Endothelial cell of umbilical vein (primary cell): Measurements from ENCODE around the gene GNAO1. TPM values are rescaled to one million over a fixed set of nuclear protein-coding genes. Genes with fewer than 3 reads are reported as not detected.

Source experiments
- BruUV-seq: library from RNA; stranded (reverse); fragments of 400-500 nt; replicated peaks from 2 replicates; lab custom pipeline; 2021; lab: Mats Ljungman, UMichigan
- CTCF ChIA-PET: fragments of 300-600, 350-600 bp; sonication (Branson Sonifier 250); formaldehyde crosslinking; loops from one replicate; lab custom pipeline; 2021; ENCODE audit warnings: antibody characterized with exemption, inconsistent platforms; lab: Charles Lee
- POLR2A ChIA-PET: fragments of 300-600, 350-600 bp; sonication (Branson Sonifier 250); formaldehyde crosslinking; loops from one replicate; lab custom pipeline; 2021; ENCODE audit warnings: antibody characterized with exemption, inconsistent platforms; lab: Charles Lee
- DNase-seq: peaks from one replicate; pipeline ENCODE4 v3.0.0-alpha.2; 2011; ENCODE audit warnings: low read depth, low spot score
- FAIRE-seq: peaks from 2 replicates; lab custom pipeline; 2011; peaks lifted over from hg19 to GRCh38; lab: Jason Lieb, UNC
- H2AFZ ChIP-seq: 2 replicates; pipeline ENCODE4 v1.6.0; 2012; ENCODE audit warnings: low read depth, low read length, control low read depth, inconsistent platforms
- H3K27ac ChIP-seq: 2 replicates; pipeline ENCODE4 v1.5.1; 2011; ENCODE audit warnings: low read depth, mild to moderate bottlenecking, control low read depth, low read length, moderate library complexity; ENCODE audit not compliant: insufficient read depth
- H3K27me3 ChIP-seq, 2 experiments: 2 replicates each; pipeline versions ENCODE4 v1.6.0 to v1.6.1; 2011; ENCODE audit warnings: low read length in 2 of 2, mixed read lengths in 1 of 2; ENCODE audit not compliant: control insufficient read depth in 2 of 2, insufficient read depth in 2 of 2
- H3K36me3 ChIP-seq, 2 experiments: 2 replicates in 1 of 2; 3 replicates in 1 of 2; pipeline ENCODE4 v1.5.1; 2011; ENCODE audit warnings: low read length in 2 of 2, mild to moderate bottlenecking in 1 of 2, moderate library complexity in 1 of 2; ENCODE audit not compliant: control insufficient read depth in 2 of 2, insufficient read depth in 2 of 2; ENCODE audit errors: extremely low read depth in 1 of 2
- H3K4me1 ChIP-seq: 3 replicates; pipeline ENCODE4 v1.5.1; 2011; ENCODE audit warnings: mild to moderate bottlenecking, low read length; ENCODE audit not compliant: control insufficient read depth, insufficient read depth; ENCODE audit errors: extremely low read depth
- H3K4me2 ChIP-seq: 2 replicates; pipeline ENCODE4 v1.6.1; 2011; ENCODE audit warnings: low read length, control low read depth, mixed read lengths; ENCODE audit not compliant: insufficient read depth
- H3K4me3 ChIP-seq, 3 experiments: fragments of 200-600 bp in 1 of 3; sonication (generic), shearing (Covaris generic) in 1 of 3; replicated peaks in 1 of 3; 2 replicates each; pipeline ENCODE4 v1.5.1; 2011 to 2016; ENCODE audit warnings: control low read depth in 3 of 3, low read length in 3 of 3, mild to moderate bottlenecking in 2 of 3, inconsistent platforms in 1 of 3, low read depth in 1 of 3, moderate library complexity in 1 of 3; ENCODE audit not compliant: insufficient read depth in 1 of 3
- H3K79me2 ChIP-seq: 2 replicates; pipeline ENCODE4 v1.6.0; 2012; ENCODE audit warnings: low read length, inconsistent platforms; ENCODE audit not compliant: control insufficient read depth, insufficient read depth
- H3K9ac ChIP-seq: replicated peaks from 2 replicates; pipeline ENCODE3; 2011; ENCODE audit warnings: low read length, control low read depth; ENCODE audit not compliant: insufficient read depth; ENCODE audit errors: extremely low read depth
- H3K9me1 ChIP-seq: replicated peaks from 3 replicates; pipeline ENCODE4 v1.6.0; 2011; ENCODE audit warnings: mild to moderate bottlenecking, low read length; ENCODE audit not compliant: control insufficient read depth, insufficient read depth; ENCODE audit errors: extremely low read depth
- H3K9me3 ChIP-seq: replicated peaks from 2 replicates; pipeline ENCODE4 v1.5.1; 2012; ENCODE audit warnings: low read length, inconsistent platforms; ENCODE audit not compliant: control insufficient read depth, insufficient read depth
- H4K20me1 ChIP-seq: replicated peaks from 2 replicates; pipeline ENCODE3; 2011; ENCODE audit warnings: mild to moderate bottlenecking, low read length; ENCODE audit not compliant: control insufficient read depth, insufficient read depth; ENCODE audit errors: extremely low read depth
- CTCF ChIP-seq, 2 donors: IDR thresholded peaks; 1 replicate in 1 of 2; 2 replicates in 1 of 2; pipeline ENCODE4 v1.5.1; 2011; ENCODE audit warnings: low read length in 2 of 2, mild to moderate bottlenecking in 2 of 2, moderate library complexity in 2 of 2, control low read depth in 1 of 2, inconsistent platforms in 1 of 2, low read depth in 1 of 2; ENCODE audit not compliant: insufficient read depth in 1 of 2; ENCODE audit errors: extremely low read depth in 1 of 2
- EZH2 ChIP-seq: IDR thresholded peaks from 2 replicates; pipeline ENCODE4 v1.6.1; 2012; ENCODE audit warnings: borderline replicate concordance, low read depth, mild to moderate bottlenecking, moderate library complexity, low read length, inconsistent platforms; ENCODE audit not compliant: severe bottlenecking
- FOS ChIP-seq: IDR thresholded peaks from 2 replicates; pipeline ENCODE4 v1.6.1; 2011; ENCODE audit warnings: mild to moderate bottlenecking, low read length, moderate library complexity, borderline replicate concordance; ENCODE audit not compliant: insufficient read depth
- GATA2 ChIP-seq: IDR thresholded peaks from 2 replicates; pipeline ENCODE4 v1.7.0; 2011; ENCODE audit warnings: low read depth, mild to moderate bottlenecking, moderate library complexity, mixed read lengths, low read length; ENCODE audit not compliant: insufficient read length, insufficient read depth
- JUN ChIP-seq: IDR thresholded peaks from 2 replicates; pipeline ENCODE4 v1.6.1; 2011; ENCODE audit warnings: borderline replicate concordance, low read depth; ENCODE audit not compliant: insufficient read length, insufficient read depth
- MAX ChIP-seq: IDR thresholded peaks from 2 replicates; pipeline ENCODE4 v1.6.1; 2011; ENCODE audit not compliant: insufficient read depth, insufficient read length
- MYC ChIP-seq: IDR thresholded peaks from one replicate; pipeline ENCODE4 v1.6.1; 2011; ENCODE audit warnings: mild to moderate bottlenecking, low read depth, low read length
- POLR2A ChIP-seq: IDR thresholded peaks from 2 replicates; pipeline ENCODE4 v1.6.1; 2012; ENCODE audit warnings: low read depth, mild to moderate bottlenecking, control low read depth, low read length
- POLR2AphosphoS5 ChIP-seq: IDR thresholded peaks from 2 replicates; pipeline ENCODE4 v1.6.1; 2012; ENCODE audit warnings: low read depth, mild to moderate bottlenecking, control low read depth, low read length, moderate library complexity; ENCODE audit not compliant: insufficient read depth
- dilution Hi-C: fragments of 300-500 bp; cut with MboI; formaldehyde crosslinking; loops from one replicate; pipeline ENCODE4 v1.15.0; 2019; ENCODE audit warnings: low sequenced_read_pairs; ENCODE audit not compliant: extremely low pct_ligation_motif_present
- intact Hi-C: fragments of 100-400 bp; cut with micrococcal nuclease; formaldehyde crosslinking; loops from one replicate; pipeline ENCODE4 v1.10.0; 2022
- polyA plus RNA-seq, 4 experiments: library from polyadenylated mRNA; depleted of rRNA in 3 of 4; stranded (reverse) in 3 of 4; unstranded in 1 of 4; fragments of >200 nt; gene quantifications; 2 replicates each; pipeline versions ENCODE4 v1.2.1 to v1.2.3, GENCODE V29; 2011 to 2012; ENCODE audit warnings: missing spikeins in 1 of 4
- total RNA-seq: library from RNA; stranded (reverse); gene quantifications from 2 replicates; pipeline ENCODE4 v1.2.3, GENCODE V29; 2021

Gene GNAO1
- total and polyA plus RNA-seq, 2 donors (not counting 3 experiments of a cell fraction or from before 2014, with no cell fraction given): not detected

GRCh38 chr16:56241596-56241995 lies 50.3 kb downstream of the GNAO1 start:
- Histone ChIP-seq H2AFZ (no peak overlapping the region), H4K20me1 (no peaks in the 10 kb centered on the region), H3K4me3 (no peak overlapping the region), H3K36me3 (no peaks in the 10 kb centered on the region), H3K79me2 (no peaks in the 10 kb centered on the region), H3K27me3 (no peaks in the 10 kb centered on the region), H3K9ac (no peak overlapping the region), H3K4me2 (no peak overlapping the region), H3K4me1 (no peaks in the 10 kb centered on the region), H3K9me3 (no peaks in the 10 kb centered on the region), H3K9me1 (no peaks in the 10 kb centered on the region), H3K27ac (no peak overlapping the region)
- dilution Hi-C loops: no loop called here
- intact Hi-C loops: no loop called here
- TF ChIP-seq JUN: no peak
- TF ChIP-seq POLR2A: no peak
- no peak for TF ChIP-seq CTCF (IDR thresholded peaks at IDR 0.05; ENCODE audit: extremely low read depth in 1 of 2, insufficient read depth in 1 of 2, low read depth in 1 of 2, low read length in 2 of 2)
- no peak for TF ChIP-seq POLR2AphosphoS5
- no peak for TF ChIP-seq FOS
- TF ChIP-seq EZH2: no peak
- no peak for TF ChIP-seq MYC
- TF ChIP-seq GATA2: no peak
- no peak for TF ChIP-seq MAX
- ChIA-PET CTCF (no interaction called here), POLR2A (no interaction called here)
- BruUV-seq: no TSS peak
- FAIRE-seq: no peak
- no peak for DNase-seq
